D721Med (cell line): ENCODE results near the gene PPME1.

ENCODE experiments used
- DNase-seq: peaks from one replicate; pipeline ENCODE4 v3.0.0; 2011; ENCODE audit warnings: low spot score; ENCODE audit not compliant: insufficient read length
- FAIRE-seq: peaks from 2 replicates; lab custom pipeline; 2011; peaks lifted over from hg19 to GRCh38; lab: Jason Lieb, UNC
- CTCF ChIP-seq: IDR thresholded peaks from 2 replicates; pipeline ENCODE4 v1.5.1; 2012; ENCODE audit warnings: mild to moderate bottlenecking, control low read depth; ENCODE audit not compliant: insufficient read depth; ENCODE audit errors: missing control alignments

Gene PPME1

GRCh38 chr11:74278103-74278502 is 107.0 kb downstream of the PPME1 start:
- no peak for TF ChIP-seq CTCF
- DNase-seq, result no peak
- no peak for FAIRE-seq

- no peak for TF ChIP-seq CTCF
- no peak for FAIRE-seq
- DNase-seq, result no peak
Observed at GRCh38 chr11:74278721-74279161, 107.7 kb downstream of the PPME1 start.

GRCh38 chr11:74279256-74279655 is 108.2 kb downstream of the PPME1 start:
- FAIRE-seq, result no peak
- TF ChIP-seq CTCF, result no peak
- no peak for DNase-seq

GRCh38 chr11:74280494-74280893 is 109.4 kb downstream of the PPME1 start:
- FAIRE-seq (no peak), DNase-seq (no peak)
- TF ChIP-seq CTCF, result no peak

- no peak for FAIRE-seq
- no peak for TF ChIP-seq CTCF
- no peak for DNase-seq
Observed at GRCh38 chr11:74282421-74282820, 111.3 kb downstream of the PPME1 start.

- no peak for DNase-seq
- no peak for TF ChIP-seq CTCF
- FAIRE-seq, result no peak
Observed at GRCh38 chr11:74282914-74283371, 111.9 kb downstream of the PPME1 start.

- no peak for DNase-seq
- TF ChIP-seq CTCF, result no peak
- FAIRE-seq, result no peak
Observed at GRCh38 chr11:74283580-74284180, 112.6 kb downstream of the PPME1 start.
